ENCODE results near the gene CDK14. TPM values are rescaled to one million over a fixed set of nuclear protein-coding genes. Genes with fewer than 3 reads are reported as not detected.

CDK14 gene
- polyA plus RNA-seq, 3 donors: 1.7 to 2.5 (median 2.1) TPM

- intact Hi-C loops (cut with micrococcal nuclease): no loop called here
- Histone ChIP-seq H4K20me1 (ENCODE audit: insufficient read depth, low read length) (no peaks in the 10 kb centered on the region), H3K4me2 (replicated peaks; ENCODE audit: extremely low read depth, low read length, poor library complexity, severe bottlenecking) (no peak overlapping the region), H3K27me3 (ENCODE audit: control insufficient read depth in 2 of 2, insufficient read depth in 2 of 2, low read length in 2 of 2) (no peaks in the 10 kb centered on the region), H3K27ac (ENCODE audit: low read depth in 1 of 2, low read length in 2 of 2) (no peak overlapping the region), H3K79me2 (ENCODE audit: insufficient read depth, low read length) (no peaks in the 10 kb centered on the region), H3K4me1 (ENCODE audit: control insufficient read depth in 1 of 2, insufficient read depth in 2 of 2, low read length in 2 of 2) (no peaks in the 10 kb centered on the region), H3K4me3 (replicated peaks in 1 of 3; ENCODE audit: low read depth in 2 of 3, low read length in 3 of 3) (no peak overlapping the region), H2AFZ (ENCODE audit: insufficient read depth, low read depth, low read length, poor library complexity, severe bottlenecking) (no peak overlapping the region), H3K36me3 (replicated peaks in 1 of 2; ENCODE audit: control insufficient read depth in 1 of 2, insufficient read depth in 2 of 2, low read length in 2 of 2) (no peaks in the 10 kb centered on the region), H3K9ac (ENCODE audit: insufficient read depth, low read length, poor library complexity, severe bottlenecking) (no peak overlapping the region), H3K9me3 (replicated peaks in 1 of 2; ENCODE audit: control insufficient read depth in 1 of 2, insufficient read depth in 1 of 2, low read length in 2 of 2) (peaks cover 17 to 18% of the 10 kb centered on the region in 2 donors)
- no peak for TF ChIP-seq CTCF (IDR thresholded peaks at IDR 0.05)
- Mint-ChIP-seq H3K27ac (no peak overlapping the region), H3K4me3 (no peak overlapping the region), H3K9me3 (peaks cover 7 to 20% (median 15%) of the 10 kb centered on the region in 7 donors), H3K36me3 (peaks cover 4% of the 10 kb centered on the region in 2 donors), H3K4me1 (no peaks in the 10 kb centered on the region), H3K27me3 (ENCODE audit: low read depth in 3 of 3) (no peaks in the 10 kb centered on the region)
- DNase-seq: no peak
- WGBS (ENCODE audit: insufficient coverage): no CpG with 5 or more reads among the region's 4 CpGs
Measured at GRCh38 chr7:90842430-90842788, 246.3 kb downstream of the CDK14 start.

GRCh38 chr7:90843472-90843871, 247.4 kb downstream of the CDK14 start:
- H3K27me3 Mint-ChIP-seq (ENCODE audit: low read depth in 3 of 3): peaks cover 0 to 2% (median 0%) of the 10 kb centered on the region in 3 donors
- no peak overlapping the region for H3K9ac ChIP-seq (ENCODE audit: insufficient read depth, low read length, poor library complexity, severe bottlenecking)
- peaks cover 3 to 4% of the 10 kb centered on the region in 2 donors for H3K36me3 Mint-ChIP-seq
- peaks cover 8 to 10% of the 10 kb centered on the region in 2 donors for H3K9me3 ChIP-seq (replicated peaks in 1 of 2; ENCODE audit: control insufficient read depth in 1 of 2, insufficient read depth in 1 of 2, low read length in 2 of 2)
- H3K4me1 ChIP-seq (ENCODE audit: control insufficient read depth in 1 of 2, insufficient read depth in 2 of 2, low read length in 2 of 2): no peaks in the 10 kb centered on the region
- no peak overlapping the region for H3K4me3 Mint-ChIP-seq
- H2AFZ ChIP-seq (ENCODE audit: insufficient read depth, low read depth, low read length, poor library complexity, severe bottlenecking): no peak overlapping the region
- H3K4me2 ChIP-seq (replicated peaks; ENCODE audit: extremely low read depth, low read length, poor library complexity, severe bottlenecking): no peak overlapping the region
- no peak for TF ChIP-seq CTCF (IDR thresholded peaks at IDR 0.05)
- intact Hi-C loops (cut with micrococcal nuclease): no loop called here
- H3K9me3 Mint-ChIP-seq: peaks cover 3 to 11% (median 7%) of the 10 kb centered on the region in 7 donors
- no peak for DNase-seq
- H3K27ac Mint-ChIP-seq: no peak overlapping the region
- H4K20me1 ChIP-seq (ENCODE audit: insufficient read depth, low read length): no peaks in the 10 kb centered on the region
- H3K4me1 Mint-ChIP-seq: no peaks in the 10 kb centered on the region
- no peaks in the 10 kb centered on the region for H3K36me3 ChIP-seq (replicated peaks in 1 of 2; ENCODE audit: control insufficient read depth in 1 of 2, insufficient read depth in 2 of 2, low read length in 2 of 2)
- H3K27ac ChIP-seq (ENCODE audit: low read depth in 1 of 2, low read length in 2 of 2): no peak overlapping the region
- no peaks in the 10 kb centered on the region for H3K27me3 ChIP-seq (ENCODE audit: control insufficient read depth in 2 of 2, insufficient read depth in 2 of 2, low read length in 2 of 2)
- H3K4me3 ChIP-seq (replicated peaks in 1 of 3; ENCODE audit: low read depth in 2 of 3, low read length in 3 of 3): no peak overlapping the region
- H3K79me2 ChIP-seq (ENCODE audit: insufficient read depth, low read length): no peaks in the 10 kb centered on the region
